IMR-90 (cell line): ENCODE results near the gene AXIN1. TPM values are rescaled to one million over a fixed set of nuclear protein-coding genes. Genes with fewer than 3 reads are reported as not detected.
"Not testable (repeated sequence)": the region's sequence is repeated elsewhere in the genome, so short reads cannot be mapped to it uniquely, and the experiment has no call there.

Experiments used
- ATAC-seq: fragments of 200-7000 bp; cut with Tn5 transposase; 2 replicates; pipeline ENCODE4 v1.9.1; 2020; ENCODE audit warnings: low read depth, mild to moderate bottlenecking, moderate library complexity
- BruUV-seq: library from RNA; stranded (reverse); fragments of 400-500 nt; replicated peaks from 2 replicates; lab custom pipeline; 2021; lab: Mats Ljungman, UMichigan
- CTCF ChIA-PET: fragments of 300-600 bp; formaldehyde crosslinking; extraction: SDS; loops from one replicate; lab custom pipeline; 2021; ENCODE audit warnings: antibody characterized with exemption; lab: Yijun Ruan, JAX
- POLR2A ChIA-PET: fragments of 300-600 bp; sonication (Branson Sonifier 250); formaldehyde crosslinking; loops from one replicate; lab custom pipeline; 2022; ENCODE audit warnings: antibody characterized with exemption; ENCODE audit not compliant: unreplicated experiment; lab: Charles Lee
- DNase-seq: peaks from one replicate; pipeline ENCODE4 v3.0.0; 2013
- H2AFZ ChIP-seq: replicated peaks from 2 replicates; pipeline ENCODE3; 2013; ENCODE audit warnings: low read length, mild to moderate bottlenecking; ENCODE audit not compliant: poor library complexity
- H2AK5ac ChIP-seq: 2 replicates; pipeline ENCODE4 v1.6.1; 2013; ENCODE audit warnings: low read depth, low read length, inconsistent platforms
- H2AK9ac ChIP-seq: replicated peaks from 2 replicates; pipeline ENCODE3; 2013; ENCODE audit warnings: mild to moderate bottlenecking, low read depth, low read length, moderate library complexity; ENCODE audit not compliant: poor library complexity
- H2BK120ac ChIP-seq: 2 replicates; pipeline ENCODE4 v1.6.1; 2013; ENCODE audit warnings: low read depth, low read length, inconsistent platforms
- H2BK15ac ChIP-seq: 3 replicates; pipeline ENCODE4 v1.6.1; 2013; ENCODE audit warnings: low read depth, low read length, inconsistent platforms
- H2BK20ac ChIP-seq: 2 replicates; pipeline ENCODE4 v1.6.1; 2013; ENCODE audit warnings: low read depth, mild to moderate bottlenecking, inconsistent platforms, low read length, moderate library complexity
- H2BK5ac ChIP-seq: 2 replicates; pipeline ENCODE4 v1.6.1; 2013; ENCODE audit warnings: mild to moderate bottlenecking, low read depth, low read length, inconsistent platforms; ENCODE audit not compliant: poor library complexity, severe bottlenecking
- H3K14ac ChIP-seq: replicated peaks from 2 replicates; pipeline ENCODE4 v1.6.1; 2013; ENCODE audit warnings: low read depth, low read length, inconsistent platforms
- H3K18ac ChIP-seq: 2 replicates; pipeline ENCODE4 v1.6.1; 2013; ENCODE audit warnings: low read depth, low read length, control low read depth
- H3K23ac ChIP-seq: 2 replicates; pipeline ENCODE4 v1.6.1; 2013; ENCODE audit warnings: low read depth, low read length, inconsistent platforms
- H3K27ac ChIP-seq: 2 replicates; pipeline ENCODE4 v1.5.1; 2013; ENCODE audit warnings: mild to moderate bottlenecking, control low read depth, low read length; ENCODE audit not compliant: insufficient read depth
- H3K27me3 ChIP-seq: 2 replicates; pipeline ENCODE4 v1.6.1; 2013; ENCODE audit warnings: low read length; ENCODE audit not compliant: control insufficient read depth, insufficient read depth
- H3K36me3 ChIP-seq: 2 replicates; pipeline ENCODE4 v1.6.1; 2013; ENCODE audit warnings: low read length, mixed read lengths; ENCODE audit not compliant: control insufficient read depth, insufficient read depth
- H3K4ac ChIP-seq: 2 replicates; pipeline ENCODE4 v1.6.1; 2013; ENCODE audit warnings: low read depth, low read length, inconsistent platforms
- H3K4me1 ChIP-seq: 2 replicates; pipeline ENCODE4 v1.6.1; 2013; ENCODE audit warnings: low read length, mixed read lengths; ENCODE audit not compliant: control insufficient read depth, insufficient read depth
- H3K4me2 ChIP-seq: 2 replicates; pipeline ENCODE4 v1.6.1; 2013; ENCODE audit warnings: low read depth, mild to moderate bottlenecking, control low read depth, low read length, moderate library complexity
- H3K4me3 ChIP-seq: 2 replicates; pipeline ENCODE4 v1.5.1; 2013; ENCODE audit warnings: low read depth, mild to moderate bottlenecking, control low read depth, low read length, moderate library complexity; ENCODE audit not compliant: insufficient read depth
- H3K56ac ChIP-seq: 2 replicates; pipeline ENCODE4 v1.6.1; 2013; ENCODE audit warnings: low read length, inconsistent platforms; ENCODE audit not compliant: insufficient read depth; ENCODE audit errors: extremely low read depth
- H3K79me1 ChIP-seq, 2 experiments: 2 replicates each; pipeline ENCODE4 v1.6.1; 2013; ENCODE audit warnings: low read length in 2 of 2, inconsistent platforms in 1 of 2, low read depth in 1 of 2
- H3K9ac ChIP-seq: 2 replicates; pipeline ENCODE4 v1.6.1; 2013; ENCODE audit warnings: low read depth, low read length, control low read depth
- H3K9me1 ChIP-seq: 2 replicates; pipeline ENCODE4 v1.6.1; 2013; ENCODE audit warnings: low read length, inconsistent platforms; ENCODE audit not compliant: insufficient read depth
- H3K9me3 ChIP-seq: 2 replicates; pipeline ENCODE4 v1.6.1; 2013; ENCODE audit warnings: low read length; ENCODE audit not compliant: control insufficient read depth, insufficient read depth
- H4K20me1 ChIP-seq: 2 replicates; pipeline ENCODE4 v1.6.1; 2013; ENCODE audit warnings: low read length, inconsistent platforms; ENCODE audit not compliant: insufficient read depth
- H4K5ac ChIP-seq: 2 replicates; pipeline ENCODE4 v1.6.1; 2013; ENCODE audit warnings: mild to moderate bottlenecking, low read depth, low read length, control low read depth
- H4K8ac ChIP-seq, 2 experiments: 2 replicates each; pipeline ENCODE4 v1.6.1; 2013; ENCODE audit warnings: low read depth in 2 of 2, low read length in 2 of 2, control low read depth in 1 of 2, inconsistent platforms in 1 of 2
- H4K91ac ChIP-seq: 2 replicates; pipeline ENCODE4 v1.6.1; 2013; ENCODE audit warnings: low read depth, low read length, inconsistent platforms; ENCODE audit not compliant: insufficient read depth
- NFE2L2 ChIP-seq: fragments of 150-350 bp; IDR thresholded peaks from 2 replicates; pipeline ENCODE4 v1.6.1; 2016; ENCODE audit warnings: low read depth, mild to moderate bottlenecking, low read length
- WGBS, 2 experiments: methylation state at CpG; one replicate each; pipeline versions ENCODE4 v1.1.5 to v1.1.7; 2013; ENCODE audit warnings: missing lambda C conversion rate in 2 of 2; ENCODE audit not compliant: insufficient read length in 1 of 2; ENCODE audit errors: extremely low coverage in 2 of 2; 5-methylcytosine and 5-hydroxymethylcytosine counted together
- dilution Hi-C: fragments of 300-500 bp; cut with HindIII; formaldehyde crosslinking; loops from one replicate; pipeline ENCODE4 v1.14.3; 2018; ENCODE audit warnings: low sequenced_read_pairs; ENCODE audit not compliant: unreplicated experiment
- in situ Hi-C: fragments of 300-500 bp; cut with MboI; formaldehyde crosslinking; loops from 3 replicates; pipeline ENCODE4 v1.14.3; 2019; ENCODE audit warnings: low sequenced_read_pairs, inconsistent platforms, mixed read lengths
- intact Hi-C: fragments of 100-400 bp; cut with micrococcal nuclease; formaldehyde crosslinking; loops from 2 replicates; pipeline ENCODE4 v1.10.0; 2022
- polyA plus RNA-seq, 3 experiments: library from polyadenylated mRNA; depleted of rRNA; stranded (reverse); fragments of >200 nt; gene quantifications; 2 replicates each; pipeline ENCODE4 v1.2.3, GENCODE V29; 2012; ENCODE audit warnings: low replicate concordance in 1 of 3
- total RNA-seq: library from RNA; depleted of rRNA; stranded (reverse); fragments of >200 nt; gene quantifications from 2 replicates; pipeline ENCODE4 v1.2.3, GENCODE V29; 2012

The AXIN1 gene
- total and polyA plus RNA-seq, 2 of the 4 experiments (the other 2 are of a cell fraction), result 10.9 to 14.2 TPM

- Histone ChIP-seq H3K56ac (no peak overlapping the region), H3K9me1 (peaks cover 24% of the 10 kb centered on the region), H3K23ac (peak overlapping the region; percentile 64; the same call in 1 of the 2 replicates), H2BK15ac (no peak overlapping the region), H2BK5ac (no peak overlapping the region), H3K9me3 (no peaks in the 10 kb centered on the region), H3K4me2 (no peak overlapping the region; the same call in 1 of the 2 replicates), H4K91ac (no peak overlapping the region; the same call in 1 of the 2 replicates), H3K4ac (0 out of 2 replicates have a peak overlapping the region, but pooled peaks have one; percentile 25), H3K4me3 (no peak overlapping the region), H4K20me1 (peaks cover 68% of the 10 kb centered on the region), H4K5ac (no peak overlapping the region), H4K8ac (no peak overlapping the region), H2AFZ (no peak overlapping the region), H3K14ac (peak overlapping the region; percentile 34), H2BK120ac (no peak overlapping the region), H3K27ac (peak overlapping the region; percentile 45; the same call in 1 of the 2 replicates), H2AK9ac (no peak overlapping the region), H3K18ac (no peak overlapping the region; the same call in 1 of the 2 replicates), H3K4me1 (peaks cover 13% of the 10 kb centered on the region), H3K27me3 (no peaks in the 10 kb centered on the region), H3K9ac (no peak overlapping the region), H2AK5ac (peak overlapping the region; percentile 81; the same call in 1 of the 2 replicates), H3K36me3 (no peaks in the 10 kb centered on the region), H3K79me1 (peaks cover 32 to 77% of the 10 kb centered on the region in 2 experiments), H2BK20ac (no peak overlapping the region)
- intact Hi-C loops (loop anchor here (5.0 kb wide), 1 partner anchor 91 kb away; no protein-coding TSS in a partner anchor), dilution Hi-C loops (no loop called here), in situ Hi-C loops (no loop called here)
- BruUV-seq, result no TSS peak
- WGBS, 2 experiments, result 94% methylated on average over 3 of the region's 6 CpGs; no CpG with 5 or more reads in 1 of the 2 experiments
- ATAC-seq (peak; percentile 13; the same call in 1 of the 2 replicates), DNase-seq (no peak)
- ChIA-PET POLR2A (no interaction called here), CTCF (no interaction called here)
- TF ChIP-seq NFE2L2, result no peak
Observed at GRCh38 chr16:333406-334094, 19.0 kb downstream of the AXIN1 start.

GRCh38 chr16:331181-331814, 21.2 kb downstream of the AXIN1 start:
- H3K14ac ChIP-seq, H3K4ac ChIP-seq, H3K4me3 ChIP-seq, H3K9ac ChIP-seq, dilution Hi-C loops, H3K27ac ChIP-seq, H4K91ac ChIP-seq, H3K23ac ChIP-seq, H2AFZ ChIP-seq, H3K27me3 ChIP-seq, H3K18ac ChIP-seq, H2BK20ac ChIP-seq, H4K8ac ChIP-seq, in situ Hi-C loops, H2BK5ac ChIP-seq, H2BK120ac ChIP-seq, H2AK9ac ChIP-seq, H2BK15ac ChIP-seq, BruUV-seq, CTCF ChIA-PET, H2AK5ac ChIP-seq, H3K36me3 ChIP-seq, H3K9me3 ChIP-seq, H3K56ac ChIP-seq, H4K5ac ChIP-seq: not testable (repeated sequence)
- peak; percentile 57 for ATAC-seq
- POLR2A ChIA-PET, result interaction anchor here (0.5 kb wide), 1 partner anchor 21 kb away, joined by 4 read pairs; the partner anchor contains the start of gene AXIN1
- H3K4me1 ChIP-seq, result peaks cover 22% of the 10 kb centered on the region
- peak; percentile 44 for DNase-seq
- no CpG with 5 or more reads among the region's 6 CpGs for WGBS, 2 experiments
- peaks cover 33 to 76% of the 10 kb centered on the region in 2 experiments for H3K79me1 ChIP-seq
- peaks cover 71% of the 10 kb centered on the region for H4K20me1 ChIP-seq
- H3K4me2 ChIP-seq, result peak overlapping the region; percentile 14
- peaks cover 34% of the 10 kb centered on the region for H3K9me1 ChIP-seq
- intact Hi-C loops, result loop anchor here (5.0 kb wide), 1 partner anchor 89 kb away; no protein-coding TSS in a partner anchor
